Activated CD4-positive, alpha-beta memory T cell treated with anti-CD3 and anti-CD28 coated beads, Interleukin-2, amount 10 ng/mL, durations not matched to agents 7 days and 5 days (primary cell): ENCODE measurements around the gene FAR2. TPM values are rescaled to one million over a fixed set of nuclear protein-coding genes. Genes with fewer than 3 reads are reported as not detected.
"Not testable (repeated sequence)": the region's sequence is repeated elsewhere in the genome, so short reads cannot be mapped to it uniquely, and the experiment has no call there.

Experiments
- CTCF ChIA-PET: fragments of 350-600 bp; sonication (Branson Sonifier 250); formaldehyde crosslinking; loops from one replicate; lab custom pipeline; 2021; ENCODE audit warnings: antibody characterized with exemption, inconsistent platforms; lab: Charles Lee
- POLR2A ChIA-PET: fragments of 350-600 bp; sonication (Branson Sonifier 250); formaldehyde crosslinking; loops from one replicate; lab custom pipeline; 2021; ENCODE audit warnings: antibody characterized with exemption; lab: Charles Lee
- DNase-seq: peaks from one replicate; pipeline ENCODE4 v3.0.0-alpha.2; 2020
- H3K27ac Mint-ChIP-seq: one replicate; pipeline ENCODE4 v1.8.0; 2021; ENCODE audit warnings: mild to moderate bottlenecking, mixed read lengths
- H3K27me3 Mint-ChIP-seq: one replicate; pipeline ENCODE4 v1.8.0; 2021; ENCODE audit warnings: mixed read lengths
- H3K36me3 Mint-ChIP-seq: one replicate; pipeline ENCODE4 v1.8.0; 2021; ENCODE audit warnings: low read depth, mixed read lengths
- H3K4me1 Mint-ChIP-seq: one replicate; pipeline ENCODE4 v1.8.0; 2021; ENCODE audit warnings: mixed read lengths
- H3K4me3 Mint-ChIP-seq: one replicate; pipeline ENCODE4 v1.8.0; 2021; ENCODE audit warnings: mild to moderate bottlenecking, mixed read lengths
- H3K9me3 Mint-ChIP-seq: one replicate; pipeline ENCODE4 v1.8.0; 2021; ENCODE audit warnings: mixed read lengths
- total RNA-seq, 2 experiments: library from RNA; stranded (reverse); gene quantifications; one replicate each; pipeline ENCODE4 v1.2.3, GENCODE V29; 2021

FAR2 gene
- total RNA-seq, 2 experiments from 2014 or later = 19.1 to 19.9 TPM

- H3K4me3 Mint-ChIP-seq, CTCF ChIA-PET, DNase-seq, H3K27me3 Mint-ChIP-seq, H3K4me1 Mint-ChIP-seq, H3K27ac Mint-ChIP-seq, POLR2A ChIA-PET, H3K36me3 Mint-ChIP-seq, H3K9me3 Mint-ChIP-seq: not testable (repeated sequence)
Observed at GRCh38 chr12:29257687-29258086, 108.6 kb downstream of the FAR2 start.

DNA sequence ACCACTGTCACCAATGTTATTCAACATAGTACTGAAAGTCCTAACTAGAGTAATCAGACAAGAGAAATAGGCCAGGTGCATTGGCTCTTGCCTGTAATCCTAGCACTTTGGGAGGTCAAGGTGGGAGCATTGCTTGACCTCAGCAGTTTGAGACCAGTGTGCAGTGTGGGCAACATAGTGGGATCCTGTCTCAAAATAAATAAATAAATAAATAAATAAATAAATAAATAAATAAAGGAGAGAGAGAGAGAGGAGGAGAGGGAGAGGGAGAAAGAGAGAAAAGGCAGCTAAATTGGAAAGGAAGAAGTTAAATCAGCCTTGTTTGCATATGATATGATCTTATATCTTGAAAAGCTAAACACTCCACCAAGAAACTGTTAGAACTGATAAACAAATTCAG, 115.3 kb downstream of the FAR2 start:
- Mint-ChIP-seq H3K4me1 (no peaks in the 10 kb centered on the region), H3K27me3 (no peaks in the 10 kb centered on the region), H3K9me3 (peaks cover 8% of the 10 kb centered on the region), H3K4me3 (no peak overlapping the region), H3K36me3 (peaks cover 3% of the 10 kb centered on the region), H3K27ac (no peak overlapping the region)
- DNase-seq = no peak
- POLR2A ChIA-PET = no interaction called here
- CTCF ChIA-PET = no interaction called here

DNA sequence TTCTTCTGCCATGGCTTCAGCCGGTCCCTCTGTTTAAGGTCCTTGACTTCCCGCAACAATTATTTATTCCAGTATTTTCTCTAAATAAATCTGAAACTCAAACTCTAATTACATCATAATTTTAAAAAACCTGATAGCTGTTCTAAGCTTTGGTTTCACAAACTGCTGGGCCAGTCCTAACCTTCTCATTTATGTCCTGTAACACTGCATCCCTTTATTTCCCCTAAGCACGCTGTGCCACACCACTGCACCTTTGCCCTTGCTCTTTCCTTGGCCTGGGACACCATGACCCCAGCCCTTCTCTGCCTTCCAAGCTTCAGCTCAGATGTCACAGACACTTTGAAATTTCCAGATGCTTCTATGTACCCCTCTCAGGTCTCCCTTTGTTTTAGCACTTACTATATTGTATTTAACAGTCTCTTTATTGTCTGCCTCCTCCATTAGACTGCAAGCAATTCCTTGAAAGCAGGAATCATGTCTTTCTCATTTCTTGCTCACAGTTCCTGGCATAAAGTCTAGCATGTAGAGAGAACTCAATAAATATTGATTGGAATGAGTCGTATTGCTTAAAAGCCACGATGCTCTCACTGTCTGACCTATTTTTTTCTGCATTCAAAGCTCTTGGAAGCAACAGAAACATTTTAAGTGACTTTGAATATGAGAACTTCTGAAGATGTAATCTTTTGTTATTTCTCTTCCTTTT, 120.8 kb downstream of the FAR2 start:
- Mint-ChIP-seq H3K4me3 (no peak overlapping the region), H3K36me3 (peaks cover 3% of the 10 kb centered on the region)
- POLR2A ChIA-PET = interaction anchor here (1.1 kb wide), 1 partner anchor 48 kb away, joined by 3 read pairs; no protein-coding TSS in a partner anchor

DNA sequence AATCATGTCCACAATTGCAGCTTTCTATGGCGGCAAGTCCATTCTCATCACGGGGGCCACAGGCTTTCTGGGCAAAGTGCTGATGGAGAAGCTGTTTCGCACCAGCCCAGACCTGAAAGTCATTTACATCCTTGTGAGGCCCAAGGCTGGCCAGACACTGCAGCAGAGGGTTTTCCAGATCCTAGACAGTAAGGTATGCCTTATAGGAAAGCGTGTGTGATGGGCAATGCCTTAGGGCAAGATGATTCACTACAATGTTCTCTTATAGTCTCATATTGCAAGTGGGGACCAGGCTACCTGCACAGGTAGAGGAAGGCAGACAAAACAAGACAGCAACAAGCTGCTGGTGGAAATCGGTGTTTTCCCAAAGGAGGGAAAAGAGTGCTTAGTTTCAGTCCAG, 121.4 kb downstream of the FAR2 start:
- no peak overlapping the region for H3K27ac Mint-ChIP-seq
- ChIA-PET POLR2A (interaction anchor here (1.1 kb wide), 1 partner anchor 47 kb away, joined by 3 read pairs; no protein-coding TSS in a partner anchor), CTCF (no interaction called here)
- no peaks in the 10 kb centered on the region for H3K4me1 Mint-ChIP-seq
- H3K36me3 Mint-ChIP-seq = peaks cover 4% of the 10 kb centered on the region
- no peak for DNase-seq
- H3K9me3 Mint-ChIP-seq = no peaks in the 10 kb centered on the region
- H3K27me3 Mint-ChIP-seq = no peaks in the 10 kb centered on the region
- H3K4me3 Mint-ChIP-seq = no peak overlapping the region

More for the DNA sequence above, 120.8 kb downstream of the FAR2 start:
- no peaks in the 10 kb centered on the region for H3K9me3 Mint-ChIP-seq
- no peaks in the 10 kb centered on the region for H3K4me1 Mint-ChIP-seq
- no peaks in the 10 kb centered on the region for H3K27me3 Mint-ChIP-seq
- CTCF ChIA-PET = no interaction called here
- DNase-seq = no peak
- no peak overlapping the region for H3K27ac Mint-ChIP-seq

DNA sequence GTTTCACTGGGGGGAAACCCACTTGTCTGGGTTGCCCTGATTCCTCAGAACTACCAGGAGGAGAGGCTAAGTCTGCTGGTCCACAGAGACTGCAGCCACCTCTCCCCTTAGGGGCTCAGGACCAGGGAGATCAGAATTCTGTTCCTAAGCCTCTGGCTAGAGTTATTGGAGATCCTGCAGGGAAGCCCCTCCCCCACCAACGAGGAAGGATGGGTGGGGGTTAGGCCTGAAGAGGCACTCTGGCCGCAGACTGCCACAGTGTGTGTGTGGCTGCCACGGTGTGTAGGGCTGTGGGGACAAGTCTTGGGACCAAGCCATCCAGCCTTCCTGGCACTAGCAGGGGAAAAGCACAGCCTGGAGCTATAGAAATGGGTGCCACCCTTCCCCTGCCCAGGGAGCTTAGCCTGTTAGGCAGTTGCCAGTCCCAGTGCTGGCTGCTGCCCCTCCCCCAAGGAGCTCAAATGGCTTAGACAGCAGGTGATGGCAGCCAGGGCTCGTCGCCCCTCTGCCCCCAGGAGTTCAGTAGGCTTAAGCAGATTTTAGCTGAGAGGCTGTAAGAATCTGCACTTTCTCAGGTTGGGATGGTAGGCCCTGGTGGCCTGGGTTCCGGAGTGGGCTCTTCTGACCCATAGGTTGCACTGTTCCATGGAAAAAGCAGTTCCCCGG, 124.2 kb downstream of the FAR2 start:
- Mint-ChIP-seq H3K9me3 (no peaks in the 10 kb centered on the region), H3K27ac (no peak overlapping the region), H3K36me3 (peaks cover 8% of the 10 kb centered on the region), H3K4me3 (no peak overlapping the region), H3K4me1 (no peaks in the 10 kb centered on the region), H3K27me3 (no peaks in the 10 kb centered on the region)
- CTCF ChIA-PET = no interaction called here
- no peak for DNase-seq
- POLR2A ChIA-PET = no interaction called here

GRCh38 chr12:29275834-29276233, 126.8 kb downstream of the FAR2 start:
- no peaks in the 10 kb centered on the region for H3K4me1 Mint-ChIP-seq
- H3K36me3 Mint-ChIP-seq = peaks cover 10% of the 10 kb centered on the region
- H3K27ac Mint-ChIP-seq = no peak overlapping the region
- no peaks in the 10 kb centered on the region for H3K9me3 Mint-ChIP-seq
- DNase-seq = no peak
- ChIA-PET POLR2A (no interaction called here), CTCF (no interaction called here)
- H3K27me3 Mint-ChIP-seq = no peaks in the 10 kb centered on the region
- H3K4me3 Mint-ChIP-seq = no peak overlapping the region

GRCh38 chr12:29277231-29277630, 128.2 kb downstream of the FAR2 start:
- no peak for DNase-seq
- H3K4me1 Mint-ChIP-seq = no peaks in the 10 kb centered on the region
- no peaks in the 10 kb centered on the region for H3K27me3 Mint-ChIP-seq
- peaks cover 10% of the 10 kb centered on the region for H3K36me3 Mint-ChIP-seq
- no peak overlapping the region for H3K27ac Mint-ChIP-seq
- CTCF ChIA-PET = no interaction called here
- no peak overlapping the region for H3K4me3 Mint-ChIP-seq
- H3K9me3 Mint-ChIP-seq = no peaks in the 10 kb centered on the region
- POLR2A ChIA-PET = no interaction called here

DNA sequence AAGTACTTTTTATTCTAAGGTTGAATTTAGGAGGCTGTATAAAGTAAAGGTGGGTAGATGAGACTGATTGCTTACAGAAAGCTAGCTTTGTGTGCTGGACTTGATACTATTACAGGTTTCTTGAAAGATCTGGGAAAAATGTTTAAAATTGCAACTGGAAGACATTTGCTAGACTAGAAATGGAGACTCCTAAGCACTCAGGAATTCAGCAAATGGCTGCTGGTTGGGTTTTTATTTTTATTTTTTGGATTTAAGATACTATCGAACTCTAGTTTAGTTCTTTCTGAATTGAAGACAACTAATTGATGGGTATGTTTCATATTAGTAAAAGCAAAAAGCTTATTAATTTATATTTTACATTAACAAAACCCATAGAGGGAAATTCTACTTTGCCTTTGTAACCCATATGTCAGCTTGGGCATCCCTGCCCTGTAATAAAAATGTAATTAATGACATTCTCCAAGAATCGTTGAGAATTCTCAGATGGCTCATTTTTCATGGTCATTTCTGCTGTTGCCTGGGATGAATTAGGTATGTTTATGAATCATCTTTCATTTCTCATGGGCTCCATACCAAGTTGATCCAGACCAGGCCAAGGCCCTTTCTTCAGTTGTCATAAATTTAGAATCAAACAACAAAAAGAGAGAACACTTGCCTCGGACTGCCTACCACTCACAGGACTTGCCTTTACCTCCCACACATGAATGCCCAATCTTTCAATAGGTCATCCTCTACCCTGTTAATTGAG, 129.8 kb downstream of the FAR2 start:
- Mint-ChIP-seq H3K4me1 (no peaks in the 10 kb centered on the region), H3K9me3 (no peaks in the 10 kb centered on the region), H3K4me3 (no peak overlapping the region), H3K27me3 (no peaks in the 10 kb centered on the region), H3K36me3 (peaks cover 10% of the 10 kb centered on the region), H3K27ac (no peak overlapping the region)
- ChIA-PET POLR2A (no interaction called here), CTCF (no interaction called here)
- DNase-seq = no peak

DNA sequence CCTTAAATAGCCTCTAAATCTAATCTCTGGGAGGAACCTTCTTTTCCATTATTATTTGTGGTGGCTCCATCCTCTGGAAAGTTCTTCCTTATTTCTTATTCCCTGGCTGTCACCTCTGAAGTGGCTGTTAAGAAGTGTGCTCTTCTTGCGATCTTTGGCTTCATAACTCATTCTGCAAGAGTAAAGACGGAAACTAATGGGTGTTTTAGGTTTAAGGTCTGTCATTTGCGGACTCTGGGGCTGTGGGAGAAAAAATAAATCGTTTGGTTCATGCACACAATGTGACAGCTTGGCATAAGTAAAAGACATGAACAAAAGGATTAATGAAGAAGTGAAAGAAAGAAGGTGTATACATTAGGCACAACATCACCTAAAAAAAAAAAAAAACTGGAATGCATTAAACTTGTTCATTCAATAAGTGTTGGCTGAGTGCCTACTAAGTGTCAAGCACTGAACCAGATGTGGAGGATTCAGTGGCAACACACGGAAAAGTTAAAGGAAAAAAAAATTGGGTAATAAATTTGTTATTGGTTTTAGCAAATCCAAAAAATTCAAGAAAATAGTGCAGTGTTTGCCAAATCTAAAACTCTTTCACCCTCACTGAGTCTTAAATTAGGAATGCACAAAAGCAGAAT, 132.4 kb downstream of the FAR2 start:
- Mint-ChIP-seq H3K27me3 (no peaks in the 10 kb centered on the region), H3K9me3 (no peaks in the 10 kb centered on the region), H3K4me3 (no peak overlapping the region), H3K27ac (no peak overlapping the region), H3K4me1 (no peaks in the 10 kb centered on the region), H3K36me3 (peaks cover 2% of the 10 kb centered on the region)
- ChIA-PET CTCF (no interaction called here), POLR2A (no interaction called here)
- DNase-seq = no peak

- no peaks in the 10 kb centered on the region for H3K4me1 Mint-ChIP-seq
- peaks cover 2% of the 10 kb centered on the region for H3K36me3 Mint-ChIP-seq
- H3K9me3 Mint-ChIP-seq = no peaks in the 10 kb centered on the region
- no peaks in the 10 kb centered on the region for H3K27me3 Mint-ChIP-seq
- H3K27ac Mint-ChIP-seq = no peak overlapping the region
- ChIA-PET CTCF (no interaction called here), POLR2A (no interaction called here)
- no peak overlapping the region for H3K4me3 Mint-ChIP-seq
- no peak for DNase-seq
Observed at GRCh38 chr12:29282031-29282816, 133.1 kb downstream of the FAR2 start.

DNA sequence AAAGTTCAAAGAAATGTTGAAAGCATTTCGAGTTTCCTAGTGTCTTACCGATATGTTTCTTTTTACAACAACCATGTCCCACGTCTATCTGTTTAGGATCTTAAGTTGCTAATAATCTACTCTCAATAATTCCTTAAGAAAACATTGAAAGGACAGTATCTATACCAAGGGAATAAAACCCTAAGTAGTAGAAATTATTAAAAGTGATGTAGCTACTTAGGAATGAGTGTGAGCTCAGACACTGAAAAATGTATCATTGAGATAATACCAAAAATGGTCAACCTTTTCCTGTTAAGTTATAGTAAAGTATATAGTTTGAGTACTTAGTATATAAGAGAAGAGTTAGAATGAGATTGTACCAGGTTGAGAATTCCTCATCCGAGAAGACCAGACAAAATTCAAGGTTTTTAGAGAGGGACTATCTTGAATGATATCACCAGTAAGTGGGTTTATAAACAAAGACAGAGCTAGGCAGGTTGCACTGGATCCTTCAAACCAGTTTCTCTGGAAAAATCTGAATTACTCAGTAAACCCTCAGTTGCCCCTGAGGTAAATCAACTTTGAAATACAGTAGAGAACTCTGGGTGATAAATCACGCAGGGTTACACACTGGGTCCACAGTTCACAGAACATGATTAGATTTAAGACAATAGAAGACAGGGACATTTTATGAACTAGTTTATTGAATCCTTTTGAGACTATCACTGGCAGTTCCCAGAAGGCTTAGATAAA, 135.1 kb downstream of the FAR2 start:
- no peaks in the 10 kb centered on the region for H3K4me1 Mint-ChIP-seq
- peaks cover 2% of the 10 kb centered on the region for H3K36me3 Mint-ChIP-seq
- no peak overlapping the region for H3K4me3 Mint-ChIP-seq
- ChIA-PET POLR2A (no interaction called here), CTCF (no interaction called here)
- H3K27ac Mint-ChIP-seq = no peak overlapping the region
- H3K9me3 Mint-ChIP-seq = no peaks in the 10 kb centered on the region
- no peaks in the 10 kb centered on the region for H3K27me3 Mint-ChIP-seq
- DNase-seq = no peak

- Mint-ChIP-seq H3K27me3 (no peaks in the 10 kb centered on the region), H3K9me3 (peaks cover 2% of the 10 kb centered on the region)
Observed at GRCh38 chr12:29286081-29286790, 137.2 kb downstream of the FAR2 start.

More at GRCh38 chr12:29286081-29286790, 137.2 kb downstream of the FAR2 start:
- no peak for DNase-seq
- CTCF ChIA-PET = no interaction called here
- no peaks in the 10 kb centered on the region for H3K4me1 Mint-ChIP-seq
- POLR2A ChIA-PET = no interaction called here
- no peak overlapping the region for H3K27ac Mint-ChIP-seq
- no peaks in the 10 kb centered on the region for H3K36me3 Mint-ChIP-seq
- no peak overlapping the region for H3K4me3 Mint-ChIP-seq
